ENCODE measurements around the gene TRAF2. TPM values are rescaled to one million over a fixed set of nuclear protein-coding genes. Genes with fewer than 3 reads are reported as not detected.

Gene TRAF2
- total and polyA plus RNA-seq, 2 donors (not counting 1 experiment from before 2014, with no cell fraction given), result 25.5 to 54.5 TPM

DNA sequence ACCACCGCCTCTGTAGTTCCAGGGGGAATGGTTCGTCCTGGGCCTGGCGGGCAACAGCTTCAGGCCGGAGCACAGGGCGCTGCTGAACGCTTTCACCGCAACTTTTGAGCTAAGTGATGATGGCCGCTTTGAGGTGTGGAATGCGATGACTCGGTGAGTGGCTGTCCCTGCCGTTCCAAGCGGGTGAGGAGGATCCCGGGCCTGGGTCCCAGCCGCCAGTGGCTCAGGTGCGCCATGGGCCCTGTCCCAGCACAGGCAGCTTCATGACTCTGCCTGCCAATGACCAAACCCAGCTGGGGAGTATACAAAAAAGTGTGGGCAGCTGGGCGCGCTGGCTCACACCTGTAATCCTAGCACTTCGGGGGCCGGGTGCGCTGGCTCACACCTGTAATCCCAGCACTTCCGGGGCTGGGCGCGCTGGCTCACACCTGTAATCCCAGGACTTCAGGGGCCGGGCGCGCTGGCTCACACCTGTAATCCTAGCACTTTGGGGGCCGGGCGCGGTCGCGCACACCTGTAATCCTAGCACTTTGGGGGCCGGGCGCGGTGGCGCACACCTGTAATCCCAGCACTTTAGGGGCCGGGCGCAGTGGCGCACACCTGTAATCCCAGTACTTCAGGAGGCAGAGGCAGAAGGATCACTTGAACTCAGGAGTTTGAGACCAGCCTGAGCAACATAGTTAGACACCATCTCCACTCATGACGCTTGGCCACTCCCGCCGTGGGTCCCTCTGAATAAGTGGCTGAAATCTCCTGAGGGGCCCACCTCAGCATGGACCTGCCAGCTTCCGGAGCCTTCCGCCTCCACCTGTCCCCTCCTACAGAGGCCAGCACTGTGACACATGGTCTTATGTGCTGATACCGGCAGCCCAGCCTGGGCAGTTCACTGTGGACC, 66.8 kb downstream of the TRAF2 start:
- POLR2A ChIA-PET, result no interaction called here

DNA sequence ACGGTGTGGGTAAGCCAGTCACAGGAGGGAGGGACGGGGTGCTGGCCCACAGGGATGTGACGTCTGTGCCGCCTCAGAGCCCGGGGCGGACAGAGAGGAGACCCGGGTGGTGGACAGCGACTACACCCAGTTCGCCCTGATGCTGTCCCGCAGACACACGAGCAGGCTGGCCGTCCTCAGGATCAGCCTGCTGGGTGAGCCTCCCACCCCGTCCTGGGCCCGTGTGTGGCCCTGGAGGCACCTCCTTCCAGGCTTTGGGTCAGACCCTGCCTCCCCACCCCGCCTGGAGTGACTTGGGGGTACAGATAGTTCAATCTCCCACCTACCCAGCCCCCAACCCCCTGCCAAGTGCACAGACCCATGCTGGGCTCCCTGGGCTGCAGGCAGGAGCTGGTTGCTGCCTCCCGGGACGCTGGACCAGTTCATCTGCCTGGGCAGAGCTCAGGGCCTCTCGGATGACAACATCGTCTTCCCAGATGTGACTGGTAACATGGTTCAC, 67.5 kb downstream of the TRAF2 start:
- H3K9me3 Mint-ChIP-seq (ENCODE audit: insufficient read depth), result no peaks in the 10 kb centered on the region
- Histone ChIP-seq H3K4me1 (ENCODE audit: control insufficient read depth in 2 of 2, insufficient read depth in 2 of 2, low read length in 2 of 2) (peaks cover 8 to 10% of the 10 kb centered on the region in 2 donors), H3K27me3 (replicated peaks in 1 of 4; ENCODE audit: control extremely low read depth in 1 of 4, control insufficient read depth in 3 of 4, insufficient read depth in 4 of 4, low read length in 3 of 4) (peaks cover 0 to 2% (median 0%) of the 10 kb centered on the region in 4 experiments), H3K79me2 (ENCODE audit: control insufficient read depth, insufficient read depth, low read length) (no peaks in the 10 kb centered on the region), H3K9me3 (ENCODE audit: control extremely low read depth in 1 of 3, control insufficient read depth in 2 of 3, insufficient read depth in 1 of 3, low read length in 2 of 3) (no peaks in the 10 kb centered on the region), H3K27ac (ENCODE audit: low read length in 2 of 2) (no peak overlapping the region), H4K20me1 (ENCODE audit: control insufficient read depth, insufficient read depth, low read length, poor library complexity, severe bottlenecking) (no peaks in the 10 kb centered on the region), H3K4me3 (ENCODE audit: control extremely low read depth in 1 of 5, extremely low read depth in 1 of 5, insufficient read depth in 1 of 5, low read depth in 2 of 5, low read length in 4 of 5) (no peak overlapping the region), H3K9ac (ENCODE audit: low read length) (no peak overlapping the region), H2AFZ (ENCODE audit: insufficient read depth, low read depth, low read length, poor library complexity, severe bottlenecking) (no peak overlapping the region), H3K4me2 (replicated peaks; ENCODE audit: low read depth, low read length, poor library complexity, severe bottlenecking) (no peak overlapping the region), H3K36me3 (replicated peaks in 1 of 2; ENCODE audit: control extremely low read depth in 1 of 2, control insufficient read depth in 1 of 2, extremely low read depth in 1 of 2, insufficient read depth in 2 of 2, low read length in 1 of 2) (no peaks in the 10 kb centered on the region)
- TF ChIP-seq EZH2 (IDR thresholded peaks at IDR 0.05; ENCODE audit: borderline replicate concordance, insufficient read depth, low read depth, low read length, poor library complexity, severe bottlenecking), result no peak
- TF ChIP-seq, protein P1, sequence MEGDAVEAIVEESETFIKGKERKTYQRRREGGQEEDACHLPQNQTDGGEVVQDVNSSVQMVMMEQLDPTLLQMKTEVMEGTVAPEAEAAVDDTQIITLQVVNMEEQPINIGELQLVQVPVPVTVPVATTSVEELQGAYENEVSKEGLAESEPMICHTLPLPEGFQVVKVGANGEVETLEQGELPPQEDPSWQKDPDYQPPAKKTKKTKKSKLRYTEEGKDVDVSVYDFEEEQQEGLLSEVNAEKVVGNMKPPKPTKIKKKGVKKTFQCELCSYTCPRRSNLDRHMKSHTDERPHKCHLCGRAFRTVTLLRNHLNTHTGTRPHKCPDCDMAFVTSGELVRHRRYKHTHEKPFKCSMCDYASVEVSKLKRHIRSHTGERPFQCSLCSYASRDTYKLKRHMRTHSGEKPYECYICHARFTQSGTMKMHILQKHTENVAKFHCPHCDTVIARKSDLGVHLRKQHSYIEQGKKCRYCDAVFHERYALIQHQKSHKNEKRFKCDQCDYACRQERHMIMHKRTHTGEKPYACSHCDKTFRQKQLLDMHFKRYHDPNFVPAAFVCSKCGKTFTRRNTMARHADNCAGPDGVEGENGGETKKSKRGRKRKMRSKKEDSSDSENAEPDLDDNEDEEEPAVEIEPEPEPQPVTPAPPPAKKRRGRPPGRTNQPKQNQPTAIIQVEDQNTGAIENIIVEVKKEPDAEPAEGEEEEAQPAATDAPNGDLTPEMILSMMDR (IDR thresholded peaks at IDR 0.05), result no peak
- CTCF ChIA-PET, result no interaction called here
- ATAC-seq (ENCODE audit: low read depth), result no peak
- no peak overlapping the region for H3K4me3 Mint-ChIP-seq
- no peak overlapping the region for H3K27ac Mint-ChIP-seq
- peaks cover 5% of the 10 kb centered on the region for H3K4me1 Mint-ChIP-seq
- 90% methylated on average over 18 of the region's 19 CpGs for WGBS (ENCODE audit: insufficient coverage)
- intact Hi-C loops (cut with micrococcal nuclease), result no loop called here
- H3K27me3 Mint-ChIP-seq, result no peaks in the 10 kb centered on the region
- POLR2A ChIA-PET, result no interaction called here
- no peak for DNase-seq

More for the DNA sequence above, 66.8 kb downstream of the TRAF2 start:
- TF ChIP-seq EZH2 (IDR thresholded peaks at IDR 0.05; ENCODE audit: borderline replicate concordance, insufficient read depth, low read depth, low read length, poor library complexity, severe bottlenecking), result no peak
- TF ChIP-seq, protein P1 (IDR thresholded peaks at IDR 0.05), result no peak
- Histone ChIP-seq H3K27me3 (replicated peaks in 1 of 4; ENCODE audit: control extremely low read depth in 1 of 4, control insufficient read depth in 3 of 4, insufficient read depth in 4 of 4, low read length in 3 of 4) (peaks cover 0 to 2% (median 0%) of the 10 kb centered on the region in 4 experiments), H3K9me3 (ENCODE audit: control extremely low read depth in 1 of 3, control insufficient read depth in 2 of 3, insufficient read depth in 1 of 3, low read length in 2 of 3) (no peaks in the 10 kb centered on the region), H3K4me1 (ENCODE audit: control insufficient read depth in 2 of 2, insufficient read depth in 2 of 2, low read length in 2 of 2) (peaks cover 8 to 10% of the 10 kb centered on the region in 2 donors), H3K9ac (ENCODE audit: low read length) (no peak overlapping the region), H3K27ac (ENCODE audit: low read length in 2 of 2) (no peak overlapping the region), H3K79me2 (ENCODE audit: control insufficient read depth, insufficient read depth, low read length) (no peaks in the 10 kb centered on the region), H3K36me3 (replicated peaks in 1 of 2; ENCODE audit: control extremely low read depth in 1 of 2, control insufficient read depth in 1 of 2, extremely low read depth in 1 of 2, insufficient read depth in 2 of 2, low read length in 1 of 2) (no peaks in the 10 kb centered on the region), H3K4me3 (ENCODE audit: control extremely low read depth in 1 of 5, extremely low read depth in 1 of 5, insufficient read depth in 1 of 5, low read depth in 2 of 5, low read length in 4 of 5) (no peak overlapping the region), H2AFZ (ENCODE audit: insufficient read depth, low read depth, low read length, poor library complexity, severe bottlenecking) (no peak overlapping the region), H4K20me1 (ENCODE audit: control insufficient read depth, insufficient read depth, low read length, poor library complexity, severe bottlenecking) (no peaks in the 10 kb centered on the region), H3K4me2 (replicated peaks; ENCODE audit: low read depth, low read length, poor library complexity, severe bottlenecking) (no peak overlapping the region)
- H3K27ac Mint-ChIP-seq, result peak overlapping the region; percentile 59
- WGBS (ENCODE audit: insufficient coverage), result 94% methylated on average over 44 of the region's 44 CpGs
- no peaks in the 10 kb centered on the region for H3K27me3 Mint-ChIP-seq
- intact Hi-C loops (cut with micrococcal nuclease), result no loop called here
- no peaks in the 10 kb centered on the region for H3K9me3 Mint-ChIP-seq (ENCODE audit: insufficient read depth)
- peaks cover 6% of the 10 kb centered on the region for H3K4me1 Mint-ChIP-seq
- CTCF ChIA-PET, result no interaction called here
- no peak for ATAC-seq (ENCODE audit: low read depth)
- H3K4me3 Mint-ChIP-seq, result no peak overlapping the region
- DNase-seq, result no peak
